H4 (cell line): ENCODE results near the gene HADH. TPM values are rescaled to one million over a fixed set of nuclear protein-coding genes. Genes with fewer than 3 reads are reported as not detected.
"Not testable (repeated sequence)": the region's sequence is repeated elsewhere in the genome, so short reads cannot be mapped to it uniquely, and the experiment has no call there.

ENCODE experiments used
- DNase-seq: peaks from one replicate; pipeline ENCODE4 v3.0.0-alpha.2; 2015; ENCODE audit warnings: low spot score
- total RNA-seq: library from RNA; depleted of rRNA; stranded (reverse); fragments of >200 nt; shearing (Covaris generic); gene quantifications from 2 replicates; pipeline ENCODE4 v1.2.3, GENCODE V29; 2014

Gene HADH
- total RNA-seq, 1 experiment from 2014 or later = 12.4 TPM

DNA sequence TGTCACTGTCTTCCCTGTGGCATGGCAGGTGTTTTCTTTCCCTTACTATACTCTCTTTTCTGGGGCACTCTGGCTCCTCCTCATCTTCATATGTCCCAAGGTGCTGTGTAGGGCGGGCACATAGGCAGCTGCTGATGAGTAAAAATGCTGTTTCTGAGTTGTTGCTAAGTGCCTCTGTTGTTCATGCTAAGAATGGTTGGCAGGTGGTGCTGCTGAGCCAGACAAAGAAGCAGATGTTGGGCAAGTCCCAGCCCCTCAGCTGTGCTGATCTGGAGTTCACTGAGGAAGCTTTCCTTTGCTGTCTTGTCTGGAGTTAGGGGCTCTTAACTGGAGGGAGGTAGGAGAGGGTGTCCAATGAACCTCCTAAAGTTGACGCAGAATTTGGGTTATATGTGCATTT, 40.6 kb downstream of the HADH start:
- peak; percentile 67 for DNase-seq

DNA sequence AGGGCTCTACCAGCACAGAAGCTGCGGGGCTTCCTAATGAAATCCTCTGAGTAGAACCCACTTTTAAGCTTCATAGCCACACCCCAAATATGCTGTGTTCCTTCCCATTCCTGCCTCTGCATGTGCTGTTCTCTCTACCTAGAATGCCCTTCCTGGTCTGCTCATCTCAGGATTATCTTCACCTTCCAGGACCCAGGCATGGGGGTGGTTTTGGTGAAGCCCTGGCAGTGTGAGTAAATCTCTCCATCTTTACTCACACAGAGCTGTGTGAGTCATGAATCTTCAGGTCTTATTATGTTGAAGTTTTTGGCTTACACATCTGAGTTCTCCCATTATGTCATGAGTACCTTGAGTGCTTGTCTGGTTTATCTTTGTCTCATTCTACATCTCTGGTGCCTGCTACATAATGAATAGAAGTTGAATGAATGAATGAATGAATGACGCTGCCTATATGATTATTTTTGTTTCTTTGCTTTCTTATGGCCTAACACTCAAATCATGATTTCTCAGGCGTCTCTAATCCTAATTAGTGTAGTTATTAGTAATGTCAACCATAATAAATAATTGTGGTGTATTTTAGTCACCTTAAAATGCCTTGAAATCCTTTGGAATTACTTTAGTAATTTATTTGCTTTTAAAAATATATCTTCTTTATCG, 41.9 kb downstream of the HADH start:
- DNase-seq = no peak

DNA sequence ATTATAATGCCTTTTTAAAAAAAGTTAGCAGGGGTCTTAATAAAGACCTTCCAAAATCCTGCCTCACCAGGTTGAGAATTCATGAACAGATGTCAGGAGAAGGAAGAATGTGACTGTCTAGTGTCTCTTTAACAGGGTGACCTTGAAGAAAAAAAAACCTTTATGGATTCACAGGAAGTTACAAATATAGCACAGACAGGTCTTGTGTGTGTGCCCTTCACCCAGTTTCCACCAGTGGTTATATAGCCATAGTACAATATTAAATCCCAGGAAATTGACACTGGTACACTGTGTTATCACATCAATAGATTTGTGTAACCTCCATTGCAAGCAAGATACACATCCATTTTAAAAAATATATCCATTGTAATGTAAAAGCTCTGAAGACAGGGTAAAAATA, 43.7 kb downstream of the HADH start:
- DNase-seq = no peak

DNA sequence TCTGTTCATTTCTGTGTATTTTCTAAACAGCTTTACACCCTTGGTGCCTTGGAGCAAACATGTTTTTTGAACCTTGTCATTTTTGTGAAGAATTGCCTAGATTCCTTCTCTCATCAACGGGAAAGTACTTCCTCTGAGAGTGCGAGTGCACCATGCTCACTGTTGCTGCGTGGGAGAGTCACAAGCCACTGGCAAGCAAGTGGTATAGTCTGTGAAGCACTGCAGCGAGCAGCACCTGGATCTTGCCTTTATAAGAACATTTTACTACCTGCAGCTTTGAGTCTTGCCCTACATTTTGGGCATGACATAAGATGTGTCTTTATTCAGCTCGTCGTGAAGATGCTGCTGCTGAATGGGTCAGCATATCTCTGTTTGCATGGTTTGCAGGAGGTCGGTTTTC, 44.9 kb downstream of the HADH start:
- no peak for DNase-seq

DNA sequence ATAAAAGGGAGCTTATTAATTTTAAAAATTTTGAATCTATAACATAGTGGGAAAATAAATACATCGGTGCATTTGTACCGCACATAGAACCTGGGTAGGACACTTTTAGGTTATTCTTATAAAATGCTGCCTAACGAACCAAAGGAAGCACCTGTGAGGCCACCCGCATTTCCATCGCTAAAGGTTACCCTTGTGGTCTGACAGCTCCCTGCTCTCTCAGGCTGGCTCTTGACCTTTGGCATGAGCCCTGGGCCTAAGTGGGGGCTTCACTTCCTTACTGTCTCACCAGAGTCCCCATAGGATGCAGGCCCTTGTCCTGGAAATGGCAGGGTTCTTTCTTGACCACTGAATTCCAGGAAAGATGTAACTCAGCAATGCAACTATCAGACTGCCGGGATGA, 46.0 kb downstream of the HADH start:
- no peak for DNase-seq

DNA sequence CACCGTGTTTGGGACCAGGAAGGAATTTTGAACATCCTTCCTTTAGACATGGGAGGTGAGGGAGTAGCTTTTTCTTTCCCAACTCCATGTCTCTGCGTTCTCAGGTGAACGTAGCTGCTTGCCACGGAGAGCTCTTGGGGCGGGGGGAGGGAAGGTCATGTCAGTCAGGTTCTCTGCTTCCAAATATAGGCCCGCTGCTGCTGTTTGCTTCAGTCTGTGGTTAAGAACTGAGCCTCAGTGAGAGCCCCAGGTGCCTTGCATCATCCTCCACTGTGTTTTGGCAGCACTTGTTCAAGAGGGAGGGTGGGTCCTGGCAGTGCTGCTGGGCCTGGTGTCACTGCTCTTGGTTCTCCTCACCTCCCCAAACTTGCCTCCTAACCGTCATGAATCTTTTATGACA, 46.5 kb downstream of the HADH start:
- DNase-seq = no peak

DNA sequence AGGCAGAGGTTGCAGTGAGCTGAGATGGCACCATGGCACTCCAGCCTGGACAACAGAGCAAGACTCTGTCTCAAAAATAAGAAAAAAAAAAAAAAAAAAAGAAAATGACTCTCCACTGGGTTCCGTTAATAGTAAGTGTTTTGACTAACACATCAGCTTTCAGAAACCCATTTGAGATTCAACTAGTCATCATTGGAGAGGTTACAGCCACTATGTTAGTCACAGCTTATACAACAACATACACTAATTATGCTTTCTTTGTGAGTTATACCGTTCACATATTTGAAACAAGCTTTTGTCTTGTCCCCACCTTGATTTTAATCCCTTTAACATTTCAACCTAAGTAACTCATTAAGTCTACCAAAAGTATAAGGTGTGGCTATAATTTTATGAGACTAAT, 48.2 kb downstream of the HADH start:
- DNase-seq = no peak

DNA sequence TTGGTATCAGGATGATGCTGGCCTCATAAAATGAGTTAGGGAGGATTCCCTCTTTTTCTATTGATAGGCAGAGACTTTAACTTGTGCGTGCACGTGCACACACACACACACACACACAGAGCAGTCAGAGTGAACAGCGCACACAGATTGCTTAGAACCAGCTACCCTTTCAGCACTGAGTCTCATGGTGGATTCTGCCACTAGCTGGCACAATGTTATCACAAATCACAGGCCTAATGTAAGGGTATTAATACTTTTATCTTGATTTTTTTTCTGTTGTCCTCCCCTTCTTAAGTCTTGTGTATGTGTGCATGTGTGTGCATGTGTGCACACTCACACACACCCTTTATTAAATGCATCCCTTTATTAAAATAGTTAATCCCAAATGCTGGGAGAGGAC, 53.2 kb downstream of the HADH start:
- DNase-seq = no peak

DNA sequence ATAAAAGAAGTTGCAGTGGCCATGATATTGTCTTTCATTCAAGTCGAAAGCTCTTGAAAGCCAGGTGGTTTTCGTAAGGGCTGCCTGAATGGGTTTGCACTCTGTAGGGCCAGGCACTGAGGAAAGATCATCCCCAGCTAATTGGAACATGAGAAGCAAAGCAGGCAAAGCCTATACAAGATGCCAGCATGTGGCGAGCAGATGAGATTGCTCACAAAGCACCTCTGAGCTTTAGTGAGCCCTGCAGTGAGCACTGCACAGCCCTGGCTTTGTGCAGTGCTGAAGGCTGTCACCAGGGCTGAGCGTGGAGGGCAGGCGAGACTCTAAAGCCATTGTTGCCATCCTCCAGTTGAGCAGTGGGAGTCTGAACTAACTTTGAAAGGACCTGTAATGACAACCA, 53.8 kb downstream of the HADH start:
- DNase-seq = no peak

DNA sequence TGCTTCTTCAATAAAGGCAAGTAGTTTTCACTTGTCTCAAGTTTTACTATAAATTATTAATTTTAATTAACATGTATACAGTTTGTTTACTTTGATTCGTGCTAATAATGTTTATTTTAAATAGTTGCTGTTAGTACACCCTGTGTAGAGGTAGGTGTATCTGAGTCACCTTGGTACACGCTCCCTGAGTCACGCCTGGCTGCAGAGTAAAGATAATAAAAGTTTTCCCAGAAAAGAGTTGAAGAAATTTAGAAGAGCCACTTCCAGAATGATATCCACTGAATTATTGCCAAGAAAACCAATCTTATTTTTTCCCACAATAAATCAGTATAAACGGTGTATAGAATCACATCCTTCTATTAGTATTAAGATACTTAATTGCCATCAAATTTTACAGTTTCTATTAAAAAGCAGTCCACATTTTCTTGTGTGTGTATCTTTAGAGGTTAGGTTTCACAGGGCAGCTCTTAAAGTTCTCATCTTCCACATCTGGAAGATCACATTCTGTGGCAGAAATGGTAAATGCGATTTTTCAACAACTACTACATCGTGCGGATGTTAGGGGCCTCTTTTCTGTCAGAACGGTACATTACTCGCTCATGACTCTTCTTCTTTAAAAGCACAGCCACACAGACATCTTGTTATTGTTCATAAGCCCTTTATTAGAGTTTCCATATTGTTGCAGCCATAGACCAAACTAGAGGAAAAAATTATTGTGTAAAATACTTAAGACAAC, 55.4 kb downstream of the HADH start:
- DNase-seq = no peak

DNA sequence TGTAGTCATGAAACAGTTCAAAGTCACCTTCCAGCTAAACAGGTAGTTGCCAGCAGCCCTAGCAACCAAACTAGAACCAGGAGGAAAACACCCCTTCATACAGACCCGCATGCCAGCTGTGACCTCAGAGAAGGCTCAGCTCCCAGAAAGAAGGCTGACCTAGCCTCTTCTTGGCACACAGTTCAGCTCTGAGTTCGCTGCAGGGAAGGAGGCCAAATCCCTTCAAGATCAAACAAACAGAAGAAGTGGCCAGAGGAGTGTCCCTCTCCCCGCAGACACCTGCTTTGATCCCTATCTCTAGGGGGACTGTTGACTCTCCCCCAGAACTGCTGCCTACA, 56.0 kb downstream of the HADH start:
- DNase-seq = no peak

DNA sequence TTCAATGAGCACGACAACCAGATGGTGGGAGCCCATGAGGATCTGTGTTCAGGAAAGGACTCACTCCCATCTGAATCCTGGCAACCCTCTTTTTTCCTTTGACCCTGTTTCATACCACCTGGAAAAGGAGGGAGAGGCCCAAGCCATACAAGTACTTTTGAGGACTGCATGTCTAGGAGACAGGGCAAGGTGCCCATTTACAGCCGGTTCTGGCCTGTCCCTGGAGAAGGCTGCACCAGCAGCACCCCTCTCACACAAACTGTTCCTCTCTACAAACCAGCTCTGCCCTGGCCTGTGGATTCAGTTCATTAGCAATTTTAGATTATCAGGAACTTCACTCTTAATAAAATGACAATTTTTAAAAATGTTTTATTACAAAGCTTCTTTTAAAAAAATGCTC, 57.5 kb downstream of the HADH start:
- DNase-seq = no peak

DNA sequence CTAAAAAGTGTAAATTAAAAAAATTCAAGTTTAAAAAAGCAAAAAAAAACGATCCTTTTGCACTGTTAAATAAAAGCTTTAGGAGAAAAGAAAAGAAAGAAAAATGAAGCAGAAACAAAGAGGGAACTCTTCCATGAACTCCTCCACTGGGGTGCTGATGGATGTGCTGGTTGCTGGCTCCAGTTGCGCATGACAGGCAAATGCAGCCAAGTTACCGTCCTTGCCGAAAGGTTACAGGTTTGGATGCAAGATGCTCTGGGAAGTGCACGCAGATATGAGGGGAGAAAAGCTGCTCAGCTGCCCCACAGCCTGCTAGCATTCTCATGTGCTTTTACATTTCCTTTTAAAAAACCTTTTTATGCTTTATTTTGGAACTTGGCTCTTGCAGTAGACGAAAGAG, 58.5 kb downstream of the HADH start:
- DNase-seq = no peak

DNA sequence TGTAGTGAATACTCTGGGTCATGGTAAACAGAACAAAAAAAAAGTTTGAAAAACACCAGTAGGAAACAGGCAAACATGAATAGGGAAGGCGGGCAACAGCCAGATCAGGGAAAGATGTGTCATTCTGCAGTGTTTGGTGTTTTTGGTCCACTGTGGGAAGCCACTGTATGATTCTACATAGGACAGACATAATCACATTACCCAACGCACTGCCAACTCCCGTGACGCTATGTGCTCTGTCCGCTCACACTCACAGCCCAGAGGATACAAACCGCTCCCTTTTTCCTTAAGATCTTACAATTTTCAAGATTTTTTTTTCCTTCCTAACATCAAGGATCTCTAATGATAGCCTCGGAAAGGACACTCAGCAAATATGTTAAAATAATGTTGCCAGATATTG, 59.3 kb downstream of the HADH start:
- DNase-seq = no peak

DNA sequence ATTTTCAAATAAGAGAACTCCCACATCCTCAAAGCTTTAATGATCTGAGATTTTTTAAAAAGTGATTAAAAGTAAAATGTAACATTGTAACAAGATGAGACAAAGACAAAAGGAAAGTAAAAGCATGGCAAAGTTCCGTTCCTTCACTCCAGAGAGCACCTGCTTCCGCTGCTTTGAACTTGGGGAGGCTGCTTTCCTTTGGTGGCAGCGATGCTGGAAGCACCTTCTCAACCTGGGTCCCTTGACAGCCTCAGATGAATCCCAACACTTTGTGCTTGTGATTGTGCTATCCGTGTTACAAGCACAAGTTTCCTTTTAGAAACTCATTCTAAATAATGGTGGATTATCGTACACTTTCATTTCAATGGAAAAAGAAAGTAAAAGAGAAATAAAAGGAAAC, 59.7 kb downstream of the HADH start:
- DNase-seq = no peak

DNA sequence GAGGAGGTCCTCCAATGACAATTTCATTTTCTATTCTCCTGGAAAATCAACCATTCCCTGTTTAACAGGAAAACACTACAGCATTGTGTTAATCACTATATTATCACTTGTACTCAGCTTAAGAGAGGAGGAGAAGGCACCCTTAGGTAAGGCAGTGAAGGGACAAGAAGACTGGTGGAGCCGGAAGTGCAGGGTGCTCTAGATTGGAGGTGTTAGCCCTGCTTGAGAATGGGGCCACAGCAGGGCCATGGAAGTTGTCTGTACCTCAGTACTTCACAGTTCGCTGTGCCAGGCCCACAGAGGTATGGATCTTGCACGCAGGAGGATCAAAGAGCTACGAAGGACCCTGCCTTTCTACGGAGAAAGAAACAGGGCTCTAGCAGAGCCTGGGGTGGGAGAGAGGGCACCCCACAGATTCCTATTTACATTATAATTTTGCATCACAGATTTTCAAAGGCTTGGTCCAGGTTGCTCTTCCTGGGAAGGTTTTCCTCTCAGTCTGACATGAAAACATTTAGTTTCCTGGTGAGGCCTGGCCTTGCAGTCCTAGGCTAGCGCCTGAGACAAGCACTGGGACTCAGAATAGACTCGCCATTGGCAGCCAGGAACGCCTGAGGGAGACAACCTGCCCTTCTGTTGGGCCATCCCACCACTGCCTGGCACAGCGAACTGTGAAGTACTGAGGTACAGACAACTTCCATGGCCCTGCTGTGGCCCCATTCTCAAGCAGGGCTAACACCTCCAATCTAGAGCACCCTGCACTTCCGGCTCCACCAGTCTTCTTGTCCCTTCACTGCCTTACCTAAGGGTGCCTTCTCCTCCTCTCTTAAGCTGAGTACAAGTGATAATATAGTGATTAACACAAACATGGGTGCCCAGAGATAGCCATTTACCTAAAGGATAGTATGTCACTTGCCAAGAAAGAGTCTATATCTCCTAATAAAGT, 60.8 kb downstream of the HADH start:
- DNase-seq = not testable (repeated sequence)

DNA sequence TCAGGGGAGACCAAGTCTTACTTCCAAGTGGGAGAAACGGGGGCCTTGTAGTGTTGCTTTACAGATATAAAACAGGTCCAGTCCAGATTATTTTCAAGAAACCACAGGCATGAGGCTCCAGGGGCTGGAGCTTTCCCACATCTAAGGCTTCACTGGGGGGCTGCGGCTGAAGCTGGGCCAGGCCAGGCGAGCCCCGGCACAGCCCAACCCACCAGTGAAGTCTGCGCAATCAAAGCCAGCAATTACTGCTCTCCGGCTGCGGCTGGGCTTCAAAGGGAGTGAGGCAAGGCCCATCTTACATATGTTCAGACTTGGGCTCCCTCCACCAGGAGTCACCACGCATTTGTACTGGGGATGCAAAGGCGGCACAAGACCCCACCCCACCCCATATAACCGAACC, 61.7 kb downstream of the HADH start:
- DNase-seq = no peak

DNA sequence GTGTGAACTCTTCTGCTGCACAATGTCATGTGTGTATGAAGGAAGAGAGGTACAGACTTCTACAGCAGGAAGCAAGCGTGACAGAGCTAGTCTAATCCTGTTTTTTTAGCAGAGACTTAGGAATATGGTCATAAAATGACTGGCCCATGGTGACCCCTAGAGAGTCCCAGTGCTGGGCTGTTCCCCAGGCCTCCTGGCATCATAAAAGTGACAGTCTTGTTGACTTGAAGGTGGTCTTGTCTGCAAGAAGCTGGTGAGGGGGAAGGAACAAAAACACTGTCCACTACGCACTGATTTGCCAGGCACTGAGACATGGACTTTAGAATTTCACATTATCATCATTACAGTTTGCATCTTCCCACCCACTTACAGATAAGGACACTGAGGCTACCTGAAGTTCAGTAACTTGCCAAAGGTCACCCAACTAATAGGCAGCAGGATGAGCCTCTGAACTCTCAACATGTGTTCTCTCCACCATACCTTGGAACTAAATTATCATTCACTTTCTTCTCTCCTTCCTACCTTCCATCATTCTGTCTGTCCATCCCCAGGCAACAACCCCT, 63.0 kb downstream of the HADH start:
- DNase-seq = no peak

DNA sequence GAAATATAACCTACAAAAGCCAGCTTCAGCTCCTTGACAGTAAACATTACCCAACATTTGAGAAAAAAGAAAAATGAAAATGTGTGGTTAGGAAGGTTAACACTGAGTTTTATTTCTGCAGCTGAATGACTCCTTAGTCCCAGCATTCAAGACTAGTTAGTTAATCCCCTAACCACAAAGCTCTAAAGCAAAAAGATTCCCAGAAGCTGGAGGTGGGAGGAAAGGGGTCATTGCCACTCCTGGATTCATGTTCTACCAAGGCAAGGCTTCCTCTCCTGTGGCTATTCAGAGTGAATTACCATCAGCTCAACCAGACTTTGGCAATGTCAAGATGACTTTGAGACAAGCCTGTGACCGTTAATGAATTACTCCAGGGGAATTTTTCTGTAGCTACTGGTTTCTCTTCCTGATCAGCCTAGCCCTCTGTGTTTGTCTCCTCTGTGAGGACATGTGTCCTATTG, 63.6 kb downstream of the HADH start:
- no peak for DNase-seq

DNA sequence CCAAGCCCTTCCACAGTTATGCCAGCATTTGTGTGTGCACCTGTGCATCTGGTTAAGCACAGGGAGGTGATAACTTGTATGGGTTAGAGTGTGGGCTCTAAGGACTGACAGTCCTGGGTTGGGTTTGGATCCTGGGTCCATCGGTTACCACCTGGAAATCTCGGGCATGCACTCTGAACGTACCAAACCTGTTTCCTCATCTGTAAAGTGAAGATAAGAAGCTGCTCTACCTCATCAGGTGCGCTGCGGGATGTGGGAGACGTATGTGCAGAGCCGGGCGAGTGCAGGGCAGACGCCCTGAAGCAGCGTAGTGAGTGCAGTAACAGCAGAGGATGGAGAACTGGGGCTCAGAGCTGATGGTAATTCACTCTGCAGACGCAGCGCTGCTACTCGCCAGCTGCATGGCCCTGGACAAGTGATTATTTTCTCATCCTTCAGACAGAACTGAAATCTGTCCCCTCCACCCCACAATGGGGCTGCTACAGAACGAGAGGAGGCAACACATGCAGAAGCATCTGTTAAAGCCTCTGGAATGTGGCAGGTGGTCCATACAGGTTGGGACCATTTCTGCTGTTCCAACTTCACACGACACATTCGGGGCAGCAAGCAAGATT, 64.4 kb downstream of the HADH start:
- no peak for DNase-seq

DNA sequence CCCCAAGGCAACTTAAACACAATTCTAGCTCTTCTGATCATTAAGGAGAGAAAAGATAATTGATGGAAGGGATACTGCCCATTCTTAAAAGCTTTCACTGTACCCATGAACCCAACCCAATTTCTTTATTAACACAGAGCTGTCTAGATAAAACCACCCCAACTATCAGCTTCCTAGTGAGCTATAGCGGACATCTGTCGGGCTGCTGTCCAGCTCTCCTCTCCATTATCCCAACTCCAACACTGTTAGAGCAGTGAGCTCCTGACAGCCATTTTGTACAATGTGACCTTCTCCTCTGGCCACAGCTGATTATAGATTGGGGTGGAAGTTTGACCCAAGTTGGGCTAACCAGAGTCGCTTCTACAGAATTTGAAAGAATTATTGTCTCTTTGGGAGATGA, 66.1 kb downstream of the HADH start:
- DNase-seq = no peak

DNA sequence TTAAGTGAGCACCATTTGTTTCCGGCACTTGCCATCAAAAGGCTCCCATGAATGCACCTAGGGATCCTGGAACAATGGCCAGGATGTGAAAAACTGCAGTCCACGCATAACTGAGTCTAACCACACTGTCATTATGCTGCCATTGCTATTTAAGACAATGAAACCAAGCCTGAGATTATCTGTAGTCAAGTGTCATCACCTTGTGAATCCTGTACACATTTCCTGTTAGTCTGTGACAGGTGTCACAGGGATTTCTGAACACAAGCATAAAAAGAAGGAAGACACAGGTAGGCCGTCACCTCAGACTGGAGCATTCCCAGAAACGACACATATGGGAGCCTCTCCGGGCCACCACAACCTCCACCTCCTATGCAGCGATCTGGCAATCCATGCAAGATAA, 66.7 kb downstream of the HADH start:
- no peak for DNase-seq
